Lower leg skin (tissue), 3 donors: ENCODE results near the gene ENDOU.

Source experiments
- CTCF ChIP-seq, 3 donors: fragments of 450-650 bp; IDR thresholded peaks; one replicate each; pipeline ENCODE4 v1.5.1; 2016; ENCODE audit warnings: antibody characterized with exemption in 3 of 3, mild to moderate bottlenecking in 3 of 3, moderate library complexity in 2 of 3
- POLR2A ChIP-seq, 2 donors: fragments of 450-650 bp; IDR thresholded peaks; one replicate each; pipeline ENCODE4 v1.6.1; 2016 to 2017; ENCODE audit warnings: antibody characterized with exemption in 2 of 2, mild to moderate bottlenecking in 1 of 2, moderate library complexity in 1 of 2

GRCh38 chr12:47712171-47712570 lies 13.1 kb downstream of the ENDOU start:
- TF ChIP-seq CTCF (IDR thresholded peaks at IDR 0.05): no peak
- TF ChIP-seq POLR2A (IDR thresholded peaks at IDR 0.05): no peak
